H1 (cell line): Measurements from ENCODE around the gene NPTXR. TPM values are rescaled to one million over a fixed set of nuclear protein-coding genes. Genes with fewer than 3 reads are reported as not detected.

Experiments used
- NRF1 ChIP-seq: IDR thresholded peaks from 2 replicates; pipeline ENCODE4 v1.6.1; 2011; ENCODE audit warnings: mild to moderate bottlenecking, low read depth, low read length, improper control_type of control experiment
- TCF12 ChIP-seq: IDR thresholded peaks from 2 replicates; pipeline ENCODE4 v1.6.1; 2011; ENCODE audit warnings: low read depth, mild to moderate bottlenecking, low read length
- polyA plus RNA-seq, 7 experiments: library from polyadenylated mRNA; depleted of rRNA in 3 of 7; stranded (reverse) in 5 of 7; unstranded in 2 of 7; fragments of >200 nt in 5 of 7; fragments of 200-250 nt in 2 of 7; gene quantifications; 1 replicate in 5 of 7; 2 replicates in 1 of 7; 4 replicates in 1 of 7; pipeline versions ENCODE4 v1.2.1 to v1.2.3, GENCODE V29; 2011 to 2013; ENCODE audit warnings: missing spikeins in 2 of 7, mixed read lengths in 2 of 7
- total RNA-seq: library from RNA; stranded (reverse); fragmentation: NEBNext Ultra II Directional; extraction: Animal tissue kit (Norgen Biotek cat#: 25700); gene quantifications from 2 replicates; pipeline ENCODE4 v1.2.1, GENCODE V29; 2021

The NPTXR gene
- total and polyA plus RNA-seq, 2 of the 8 experiments (the other 6 are each of a cell fraction or from before 2014, with no cell fraction given) = 3.7 to 6.4 TPM

- TF ChIP-seq TCF12 (no peak), NRF1 (no peak)
These were observed 2.2 kb downstream of the NPTXR start (continued) for GRCh38 chr22:38841635-38842034.
